Vagina (tissue), 2 donors: ENCODE measurements around the gene SPNS3. TPM values are rescaled to one million over a fixed set of nuclear protein-coding genes. Genes with fewer than 3 reads are reported as not detected.
A peak's percentile ranks its signal among the peaks of the same experiment; 100 is the strongest.

Experiments used
- DNase-seq, 2 donors: peaks; one replicate each; pipeline ENCODE4 v3.0.0-alpha.2; 2017; ENCODE audit errors: extremely low spot score in 2 of 2
- H3K27ac ChIP-seq: fragments of 200-600 bp; sonication (generic); one replicate; pipeline ENCODE4 v1.5.1; 2019
- H3K27me3 ChIP-seq: fragments of 200-600 bp; sonication (generic); one replicate; pipeline ENCODE4 v1.5.1; 2019
- H3K36me3 ChIP-seq, 2 donors: fragments of 200-600 bp; sonication (generic); one replicate each; pipeline ENCODE4 v1.5.1; 2017 to 2019
- H3K4me1 ChIP-seq: fragments of 200-600 bp; sonication (generic); one replicate; pipeline ENCODE4 v1.5.1; 2019
- H3K4me3 ChIP-seq, 2 donors: fragments of 200-600 bp; sonication (generic); 1 replicate in 1 of 2; 2 replicates in 1 of 2; pipeline ENCODE4 v1.5.1; 2016 to 2019
- H3K9me3 ChIP-seq: fragments of 200-600 bp; sonication (generic); one replicate; pipeline ENCODE4 v1.5.1; 2019
- CTCF ChIP-seq, 3 experiments: fragments of 450-650 bp in 2 of 3; fragments of 200-600 bp in 1 of 3; sonication (generic) in 1 of 3; IDR thresholded peaks; one replicate each; pipeline ENCODE4 v1.5.1; 2017 to 2019; ENCODE audit warnings: antibody characterized with exemption in 3 of 3, mild to moderate bottlenecking in 2 of 3, moderate library complexity in 2 of 3
- POLR2A ChIP-seq, 2 donors: fragments of 450-650 bp; IDR thresholded peaks; one replicate each; pipeline ENCODE4 v1.6.1; 2017; ENCODE audit warnings: antibody characterized with exemption in 2 of 2, mild to moderate bottlenecking in 2 of 2, moderate library complexity in 2 of 2
- POLR2AphosphoS5 ChIP-seq, 2 donors: sonication (generic); formaldehyde crosslinking; IDR thresholded peaks; one replicate each; pipeline ENCODE4 v1.9.0; 2017; ENCODE audit warnings: antibody characterized with exemption in 2 of 2, mild to moderate bottlenecking in 2 of 2, low read depth in 1 of 2; ENCODE audit not compliant: insufficient read depth in 1 of 2
- intact Hi-C: fragments of 100-400 bp; cut with DNase I; formaldehyde crosslinking; loops from one replicate; pipeline ENCODE4 v1.15.1; 2023
- total RNA-seq: library from RNA; depleted of rRNA; stranded (reverse); fragments of >200 nt; gene quantifications from one replicate; pipeline ENCODE4 v1.2.3, GENCODE V29; 2016

The SPNS3 gene
- total RNA-seq, 1 donor from 2014 or later: not detected

DNA sequence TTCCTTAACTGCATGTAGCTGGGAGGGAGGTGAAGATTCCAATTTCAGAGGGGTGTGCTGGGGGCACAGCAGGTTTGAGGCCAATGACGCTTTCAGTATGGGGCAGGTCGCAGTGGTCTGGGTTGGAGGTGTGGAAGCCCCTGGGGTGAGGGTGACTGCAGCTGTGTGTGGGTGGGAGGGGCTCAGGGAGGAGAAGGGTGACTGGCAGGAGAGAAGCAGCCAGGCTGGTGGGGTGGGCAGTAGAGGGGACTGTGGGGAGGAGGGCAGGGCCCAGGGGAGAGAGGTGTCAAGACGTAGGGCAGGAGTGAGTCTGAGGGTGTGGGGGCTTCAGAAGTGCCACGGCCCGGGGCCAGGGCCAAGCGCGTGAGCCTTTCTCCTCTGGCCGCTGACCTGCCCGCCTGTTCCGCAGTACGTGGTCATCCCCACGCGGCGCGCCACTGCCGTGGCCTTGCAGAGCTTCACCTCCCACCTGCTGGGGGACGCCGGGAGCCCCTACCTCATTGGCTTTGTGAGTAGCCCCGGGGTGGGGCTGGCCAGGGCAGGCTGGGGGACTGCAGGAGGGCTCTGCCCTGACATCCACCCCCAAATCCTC lies 102.0 kb downstream of the SPNS3 start:
- peaks cover 0 to 19% of the 10 kb centered on the region in 2 donors for H3K36me3 ChIP-seq
- H3K4me3 ChIP-seq: peak overlapping the region; percentile 11 to 16
- H3K27me3 ChIP-seq: no peaks in the 10 kb centered on the region
- peaks cover 49% of the 10 kb centered on the region for H3K4me1 ChIP-seq
- intact Hi-C loops: loop anchor here (10.0 kb wide), 1 partner anchor 101 kb away; the partner anchor contains the start of gene SPNS3
- H3K27ac ChIP-seq: peak overlapping the region; percentile 36
- no peaks in the 10 kb centered on the region for H3K9me3 ChIP-seq
- DNase-seq: no peak
- TF ChIP-seq POLR2A (IDR thresholded peaks at IDR 0.05): no peak
- no peak for TF ChIP-seq POLR2AphosphoS5 (IDR thresholded peaks at IDR 0.05; ENCODE audit: insufficient read depth in 1 of 2, low read depth in 1 of 2)
- no peak for TF ChIP-seq CTCF (IDR thresholded peaks at IDR 0.05)

- intact Hi-C loops: loop anchor here (10.0 kb wide), 1 partner anchor 101 kb away; the partner anchor contains the start of gene SPNS3
- TF ChIP-seq CTCF (IDR thresholded peaks at IDR 0.05) (no peak), POLR2AphosphoS5 (IDR thresholded peaks at IDR 0.05; ENCODE audit: insufficient read depth in 1 of 2, low read depth in 1 of 2) (no peak), POLR2A (IDR thresholded peaks at IDR 0.05) (no peak)
- H3K27ac ChIP-seq: peak overlapping the region; percentile 36
- DNase-seq: no peak
- no peaks in the 10 kb centered on the region for H3K9me3 ChIP-seq
- peaks cover 0 to 24% of the 10 kb centered on the region in 2 donors for H3K36me3 ChIP-seq
- peak overlapping the region; percentile 11 to 16 for H3K4me3 ChIP-seq
- no peaks in the 10 kb centered on the region for H3K27me3 ChIP-seq
- H3K4me1 ChIP-seq: peaks cover 49% of the 10 kb centered on the region
Observed at GRCh38 chr17:4536259-4536741, 102.6 kb downstream of the SPNS3 start.

GRCh38 chr17:4536742-4537411 lies 103.1 kb downstream of the SPNS3 start:
- no peak for DNase-seq
- TF ChIP-seq POLR2AphosphoS5 (IDR thresholded peaks at IDR 0.05; ENCODE audit: insufficient read depth in 1 of 2, low read depth in 1 of 2) (no peak), CTCF (IDR thresholded peaks at IDR 0.05) (no peak), POLR2A (IDR thresholded peaks at IDR 0.05) (no peak)
- intact Hi-C loops: loop anchor here (10.0 kb wide), 1 partner anchor 102 kb away; the partner anchor contains the start of gene SPNS3
- Histone ChIP-seq H3K4me3 (peak overlapping the region; percentile 11 to 16), H3K36me3 (peaks cover 0 to 30% of the 10 kb centered on the region in 2 donors), H3K27ac (peak overlapping the region; percentile 36), H3K27me3 (no peaks in the 10 kb centered on the region), H3K4me1 (peaks cover 49% of the 10 kb centered on the region), H3K9me3 (no peaks in the 10 kb centered on the region)

Other genes starting within 250 kb of the SPNS3 start
- 44.2 TPM for gene ANKFY1, start 170.0 kb upstream of the SPNS3 start, total RNA-seq
- 45.4 TPM for gene UBE2G1, start 67.3 kb upstream of the SPNS3 start, total RNA-seq
- gene SPNS2, start 64.9 kb downstream of the SPNS3 start, total RNA-seq: 79.3 TPM
- gene MYBBP1A, start 121.4 kb downstream of the SPNS3 start, total RNA-seq: 47.1 TPM
- gene GGT6, start 126.6 kb downstream of the SPNS3 start, total RNA-seq: 9.6 TPM
- gene SMTNL2, start 150.6 kb downstream of the SPNS3 start, total RNA-seq: 2.5 TPM
- not detected for gene ALOX15, start 207.7 kb downstream of the SPNS3 start, total RNA-seq